HG02571 (cell line): ENCODE results near the gene AKTIP.
"Not testable (repeated sequence)": the region's sequence is repeated elsewhere in the genome, so short reads cannot be mapped to it uniquely, and the experiment has no call there.

Experiments
- ATAC-seq: cut with Tn5 transposase; IDR thresholded peaks from one replicate; pipeline ENCODE4 v1.9.1; 2021; ENCODE audit warnings: mild to moderate bottlenecking, moderate library complexity; ENCODE audit not compliant: unreplicated experiment

The AKTIP gene

DNA sequence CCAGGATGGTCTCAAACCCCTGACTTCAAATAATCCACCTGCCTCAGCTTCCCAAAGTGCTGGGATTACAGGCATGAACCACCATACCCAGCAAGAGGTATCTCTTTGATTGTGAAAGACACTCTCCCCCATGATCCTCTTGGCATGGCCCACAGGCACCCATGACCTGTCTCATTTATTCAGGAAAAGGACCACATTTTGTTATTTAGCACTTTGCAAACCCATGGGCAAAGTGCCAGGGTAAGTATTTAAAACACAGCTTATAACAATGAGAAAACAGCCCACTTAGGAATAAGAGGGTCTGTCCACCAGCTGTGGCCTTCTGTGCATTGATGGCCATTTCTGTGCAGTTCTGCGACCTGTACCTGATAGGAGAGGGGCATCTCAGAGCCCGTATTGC, 12.8 kb upstream of the AKTIP start:
- ATAC-seq = no peak

DNA sequence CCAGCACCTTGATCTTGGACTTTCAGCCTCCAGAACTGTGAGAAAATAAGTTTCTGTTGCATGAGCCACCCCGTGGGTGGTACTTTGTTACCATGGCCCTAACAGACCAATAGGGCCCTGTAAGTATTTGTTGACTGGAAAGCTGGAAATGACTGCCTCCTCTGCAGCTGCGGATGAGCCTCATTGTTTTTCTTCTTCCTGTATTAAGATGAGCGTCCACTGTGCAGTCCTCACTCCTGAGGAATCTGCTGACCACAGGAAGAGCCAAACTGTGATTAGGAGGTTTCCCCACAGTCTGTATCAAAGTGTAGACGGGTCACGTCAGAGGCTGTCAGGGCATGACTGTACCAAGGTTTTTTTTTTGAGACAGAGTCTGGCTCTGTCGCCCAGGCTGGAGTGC, 12.2 kb upstream of the AKTIP start:
- ATAC-seq = no peak

DNA sequence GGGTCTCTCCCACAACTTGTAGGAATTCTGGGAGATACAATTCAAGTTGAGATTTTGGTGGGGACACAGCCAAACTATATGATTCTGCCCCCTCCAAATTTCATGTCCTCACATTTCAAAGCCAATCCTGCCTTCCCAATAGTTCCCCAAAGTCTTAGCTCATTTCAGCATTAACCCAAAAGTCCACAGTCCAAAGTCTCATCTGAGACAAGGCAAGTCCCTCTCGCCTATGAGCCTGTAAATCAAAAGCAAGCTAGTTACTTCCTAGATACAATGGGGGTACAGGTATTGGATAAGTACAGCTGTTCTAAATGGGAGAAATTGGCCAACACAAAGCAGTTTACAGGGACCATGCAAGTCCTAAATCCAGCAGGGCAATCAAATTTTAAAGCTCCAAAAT, 9.8 kb upstream of the AKTIP start:
- ATAC-seq = not testable (repeated sequence)

- no peak for ATAC-seq
Measured at GRCh38 chr16:53511403-53512280, 8.6 kb upstream of the AKTIP start.

- ATAC-seq = no peak
Measured at GRCh38 chr16:53511084-53511402, 8.0 kb upstream of the AKTIP start.

DNA sequence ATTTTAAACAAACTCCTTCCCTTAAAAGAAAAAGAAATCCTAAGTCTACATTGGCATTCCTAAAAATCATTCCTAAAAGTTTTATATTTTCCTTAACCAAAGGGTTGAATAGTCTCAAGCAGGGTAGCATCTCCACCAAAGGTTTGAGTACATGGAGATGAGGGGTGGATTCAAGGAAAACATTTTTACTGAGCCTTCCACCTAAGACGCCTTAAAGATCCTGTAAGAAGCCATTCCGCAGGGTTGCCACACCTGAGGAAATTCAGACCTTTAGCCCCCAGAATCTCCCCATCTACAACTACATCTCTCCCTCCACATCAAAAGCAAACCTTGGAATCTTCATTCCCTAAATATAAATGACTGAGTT, 7.7 kb upstream of the AKTIP start:
- no peak for ATAC-seq

- ATAC-seq = no peak
Measured at GRCh38 chr16:53509906-53510703, 7.1 kb upstream of the AKTIP start.

DNA sequence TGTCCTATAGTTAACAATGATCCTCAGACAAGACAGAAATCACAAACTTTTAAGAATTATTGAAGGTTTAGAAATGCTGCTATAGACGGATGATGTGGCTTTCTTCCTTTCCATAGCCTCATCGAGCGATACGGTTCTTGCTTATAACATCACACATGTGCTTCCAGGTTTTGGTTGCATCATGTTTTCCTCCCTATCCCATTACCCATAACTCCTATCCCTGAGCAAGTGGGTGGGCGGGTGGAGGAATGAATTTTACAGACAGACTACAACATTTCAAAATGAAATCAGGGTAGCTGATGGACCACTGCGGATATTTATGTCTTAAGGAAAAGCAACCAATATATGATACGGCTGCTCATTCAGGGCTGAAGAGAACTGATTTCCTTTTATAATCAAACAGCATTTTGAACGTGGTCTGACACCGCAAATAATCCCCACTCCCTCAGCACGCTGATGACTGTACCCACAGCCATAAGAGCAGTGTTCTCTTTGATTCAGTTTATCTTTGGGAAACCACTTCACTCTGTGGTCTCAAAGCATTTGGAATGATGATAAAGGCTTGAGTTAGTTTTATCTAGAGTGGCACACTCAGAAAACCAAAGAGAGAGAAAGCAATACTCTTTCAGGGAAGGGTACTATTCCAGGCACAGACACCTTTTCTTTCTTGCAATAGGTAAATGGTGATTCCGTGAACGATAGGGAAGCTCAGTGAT, 4.6 kb upstream of the AKTIP start:
- ATAC-seq = no peak

GRCh38 chr16:53506254-53506653, 3.2 kb upstream of the AKTIP start:
- ATAC-seq = no peak

GRCh38 chr16:53504665-53505064, 1.7 kb upstream of the AKTIP start:
- ATAC-seq = no peak

- ATAC-seq = no peak
Measured at GRCh38 chr16:53503991-53504663, 1.1 kb upstream of the AKTIP start.

- peak; percentile 96 for ATAC-seq
Measured at GRCh38 chr16:53503270-53503923, 388 bp upstream of the AKTIP start.

DNA sequence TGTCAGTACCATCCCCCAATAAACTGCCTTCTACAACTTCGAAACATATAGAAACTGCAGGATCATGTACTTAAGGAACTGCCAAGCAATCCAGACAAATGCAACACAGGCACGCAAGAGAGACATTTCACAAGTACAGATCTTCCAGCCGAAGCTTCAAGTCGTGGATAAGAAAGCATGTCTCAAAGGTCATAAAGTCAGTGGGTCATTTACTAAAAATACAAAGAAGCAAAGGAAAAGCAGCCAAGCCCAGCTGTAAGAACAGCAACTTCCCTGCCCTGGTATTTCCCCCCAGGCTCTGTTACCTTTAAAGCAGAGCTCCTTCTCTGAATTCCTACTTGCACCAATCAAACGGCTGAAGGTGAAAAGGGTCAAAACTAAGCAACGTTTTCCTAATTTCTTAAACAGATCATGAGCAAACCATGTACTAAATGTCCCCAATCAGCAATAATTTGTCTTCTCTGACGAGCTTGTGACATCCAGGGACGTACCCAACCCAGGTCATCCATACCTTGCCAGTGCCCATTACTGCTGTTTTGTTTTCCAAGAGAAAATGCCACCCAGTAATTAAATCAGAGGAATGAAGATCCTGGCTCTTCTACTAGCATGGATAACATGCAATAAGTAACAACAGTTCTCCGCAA, 1.7 kb downstream of the AKTIP start:
- ATAC-seq = no peak

- no peak for ATAC-seq
Measured at GRCh38 chr16:53498984-53499383, 4.0 kb downstream of the AKTIP start.

- ATAC-seq = no peak
Measured at GRCh38 chr16:53495325-53495724, 7.7 kb downstream of the AKTIP start.

- no peak for ATAC-seq
Measured at GRCh38 chr16:53494636-53495035, 8.4 kb downstream of the AKTIP start.

GRCh38 chr16:53492503-53492902, 10.5 kb downstream of the AKTIP start:
- ATAC-seq = no peak

DNA sequence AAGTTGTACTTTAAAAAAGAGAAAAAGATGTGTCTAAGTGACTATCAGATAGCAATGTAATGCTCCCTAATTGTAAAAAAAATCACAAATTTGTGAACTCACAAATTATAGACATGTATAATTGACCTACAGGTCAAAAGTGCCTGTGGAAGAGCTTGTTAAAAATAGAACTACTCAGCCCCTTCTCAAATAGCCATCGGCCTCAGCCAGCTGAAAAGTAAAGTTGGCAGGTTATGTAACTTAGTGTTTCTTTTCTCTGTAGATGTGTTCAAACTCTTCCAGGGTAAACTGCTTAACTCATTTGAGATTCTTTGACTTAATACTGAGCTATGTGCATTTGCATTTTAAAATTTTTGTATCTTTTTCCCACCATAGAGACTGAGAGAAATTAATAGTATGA, 13.3 kb downstream of the AKTIP start:
- no peak for ATAC-seq

DNA sequence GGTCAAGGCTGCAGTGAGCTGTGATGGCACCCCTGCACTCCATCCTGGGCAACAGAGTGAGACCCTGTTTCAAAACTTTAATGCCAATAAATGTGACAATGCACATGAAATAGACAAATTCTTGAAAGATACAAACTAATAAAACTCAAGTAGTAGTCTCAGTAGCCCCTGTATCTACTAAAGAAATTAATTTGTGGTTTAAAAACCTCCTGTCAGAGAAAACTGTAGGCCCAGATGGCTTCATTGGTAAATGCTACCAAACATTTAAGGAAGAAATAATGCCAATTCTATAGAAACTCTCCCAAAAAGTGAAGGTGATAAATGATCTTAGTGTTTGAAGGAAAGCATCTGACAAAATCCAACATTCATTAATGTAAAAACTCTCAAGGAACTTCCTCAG, 16.8 kb downstream of the AKTIP start:
- ATAC-seq = no peak

DNA sequence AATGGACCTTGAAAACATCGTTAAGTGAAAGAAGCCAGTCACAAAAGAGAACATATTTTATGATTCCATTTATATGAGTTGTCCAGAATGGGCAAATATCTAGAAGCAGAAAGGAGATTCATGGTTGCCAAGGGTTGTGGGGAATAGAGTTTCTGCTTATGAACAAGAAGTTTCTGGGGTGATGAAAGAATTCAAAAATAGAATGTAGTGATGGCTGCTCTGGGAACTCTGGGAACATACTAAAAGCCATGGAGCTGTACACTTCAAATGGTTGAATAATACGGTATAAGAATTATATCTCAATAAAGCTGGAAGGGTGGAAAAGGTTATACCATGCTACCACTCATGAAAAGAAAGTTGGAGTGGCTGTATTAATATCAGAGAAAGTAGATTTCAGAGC, 18.5 kb downstream of the AKTIP start:
- no peak for ATAC-seq
